Activated CD8-positive, alpha-beta memory T cell treated with anti-CD3 and anti-CD28 coated beads for 36 hours (primary cell): ENCODE measurements around the gene KRTAP1-4. TPM values are rescaled to one million over a fixed set of nuclear protein-coding genes. Genes with fewer than 3 reads are reported as not detected.
"Not testable (repeated sequence)": the region's sequence is repeated elsewhere in the genome, so short reads cannot be mapped to it uniquely, and the experiment has no call there.

Source experiments
- CTCF ChIA-PET: fragments of 350-600 bp; sonication (Branson Sonifier 250); formaldehyde crosslinking; loops from one replicate; lab custom pipeline; 2021; ENCODE audit warnings: antibody characterized with exemption; lab: Charles Lee
- POLR2A ChIA-PET: fragments of 350-600 bp; sonication (Branson Sonifier 250); formaldehyde crosslinking; loops from one replicate; lab custom pipeline; 2021; ENCODE audit warnings: antibody characterized with exemption; lab: Charles Lee
- total RNA-seq, 2 experiments: library from RNA; stranded (reverse); gene quantifications; one replicate each; pipeline ENCODE4 v1.2.3, GENCODE V29; 2021

Gene KRTAP1-4
- total RNA-seq, 2 experiments from 2014 or later: not detected

DNA sequence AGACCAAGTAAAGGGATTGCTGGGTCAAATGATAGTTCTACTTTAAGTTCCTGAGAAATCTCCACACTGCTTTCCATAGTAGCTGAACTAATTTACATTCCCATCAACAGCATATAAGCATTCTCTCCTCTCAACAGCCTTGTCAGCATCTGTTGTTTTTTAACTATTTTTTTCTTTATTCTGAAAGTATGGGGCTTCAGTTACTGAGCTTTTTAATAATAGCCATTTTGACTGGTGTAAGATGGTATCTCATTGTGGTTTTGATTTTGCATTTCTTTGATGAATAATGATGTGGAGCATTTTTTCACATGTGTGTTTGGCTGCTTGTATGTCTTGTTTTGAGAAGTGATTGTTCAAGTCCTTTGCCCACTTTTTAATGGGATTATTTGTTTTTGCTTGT, 22.6 kb upstream of the KRTAP1-4 start:
- ChIA-PET CTCF (no interaction called here), POLR2A (no interaction called here)

DNA sequence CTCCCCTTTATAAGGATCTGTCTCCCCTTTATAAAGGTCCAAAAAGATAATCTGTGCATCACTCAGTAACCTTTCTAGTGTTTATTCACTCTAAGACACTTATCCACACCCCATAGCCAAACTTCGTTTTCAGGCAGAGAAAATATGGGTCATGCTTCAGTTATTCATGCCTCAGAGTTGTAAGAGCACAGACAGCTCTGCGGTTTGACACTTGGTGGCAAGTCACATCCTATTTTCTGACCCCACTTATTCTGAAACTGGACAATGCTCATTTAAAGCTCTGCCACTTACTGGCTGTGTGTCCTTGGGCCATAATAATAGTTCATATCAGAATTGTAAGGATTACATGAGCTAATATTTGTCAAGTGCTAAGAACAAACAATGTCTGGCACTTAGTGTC, 19.1 kb upstream of the KRTAP1-4 start:
- CTCF ChIA-PET: no interaction called here
- POLR2A ChIA-PET: no interaction called here

DNA sequence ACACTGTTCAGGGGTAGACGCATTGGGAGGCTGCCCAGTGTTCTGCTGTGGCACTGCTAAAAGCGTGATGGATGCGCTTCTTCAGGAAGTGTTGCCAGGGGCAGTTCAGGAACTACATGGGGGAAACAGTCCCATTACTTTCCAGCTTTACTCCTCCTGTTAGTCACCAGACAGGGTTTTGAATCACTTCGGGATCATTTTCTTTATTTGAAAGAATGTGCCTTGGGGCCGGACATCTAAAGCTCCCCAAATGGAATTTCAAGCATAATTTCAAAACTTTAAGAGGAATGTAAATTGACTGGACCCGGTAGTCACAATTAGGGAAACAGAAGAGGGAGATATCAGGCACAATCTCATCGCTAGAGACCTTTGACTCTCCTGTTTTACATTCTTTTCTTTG, 18.4 kb upstream of the KRTAP1-4 start:
- CTCF ChIA-PET: no interaction called here

DNA sequence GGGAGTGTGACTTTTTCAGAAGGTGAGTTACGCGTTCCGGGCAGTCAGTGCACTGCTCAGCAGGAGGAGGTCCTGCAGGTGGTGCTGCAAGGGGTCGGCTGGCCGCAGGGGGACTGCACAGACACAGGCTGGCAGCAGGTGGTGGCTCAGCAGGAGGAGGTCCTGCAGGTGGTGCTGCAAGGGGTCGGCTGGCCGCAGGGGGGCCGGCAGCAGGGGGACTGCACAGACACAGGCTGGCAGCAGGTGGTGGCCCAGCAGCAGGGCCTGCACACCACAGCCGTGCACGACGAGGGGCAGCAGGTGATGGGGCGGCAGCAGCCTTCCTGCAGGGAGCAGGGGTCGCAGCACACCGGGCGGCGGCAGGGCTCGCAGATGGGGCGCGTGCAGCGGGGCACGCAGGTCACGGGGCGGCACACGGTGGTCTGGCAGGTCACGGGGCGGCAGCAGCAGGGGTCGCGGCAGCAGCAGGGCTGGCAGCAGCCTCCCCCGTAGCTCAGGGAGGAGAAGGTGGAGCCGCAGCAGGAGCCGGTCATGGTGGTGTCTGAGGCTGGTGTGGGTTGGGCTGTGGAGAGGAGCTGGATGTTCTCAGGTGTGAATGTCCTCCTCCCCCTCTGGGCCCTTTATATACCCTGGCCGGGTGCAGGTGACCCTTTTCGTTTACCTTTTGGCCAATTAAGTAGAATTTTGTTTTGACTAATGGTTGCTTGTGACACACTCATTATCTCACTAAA, 16.9 kb upstream of the KRTAP1-4 start, which contains the start of gene KRTAP2-1:
Gene KRTAP2-1, minus strand, starts transcription at position 582 of the 731 bp plus-strand sequence. Its CDS starts 49 bp downstream, at position 533.
- CTCF ChIA-PET, POLR2A ChIA-PET: not testable (repeated sequence)

More for the DNA sequence above, 18.4 kb upstream of the KRTAP1-4 start:
- POLR2A ChIA-PET: no interaction called here

DNA sequence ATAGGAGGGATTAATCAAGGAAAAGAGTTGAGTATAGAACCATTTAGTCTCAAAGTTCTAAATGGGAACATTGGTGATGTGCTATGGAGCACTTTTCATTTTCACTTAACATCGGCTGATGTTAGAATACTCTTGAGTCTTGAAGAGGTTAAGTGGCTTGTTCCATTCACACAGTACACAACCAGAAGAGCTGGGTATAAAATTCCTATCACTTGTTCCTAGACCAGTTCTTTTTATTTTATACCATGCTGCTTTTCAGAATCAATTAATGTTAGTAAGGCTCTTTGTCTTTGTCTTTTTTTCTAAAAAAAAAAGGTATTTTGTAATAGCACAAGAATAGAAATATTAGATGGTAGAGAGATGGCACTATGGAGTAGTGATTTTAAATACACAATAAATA, 13.0 kb upstream of the KRTAP1-4 start:
- POLR2A ChIA-PET: no interaction called here
- CTCF ChIA-PET: no interaction called here

DNA sequence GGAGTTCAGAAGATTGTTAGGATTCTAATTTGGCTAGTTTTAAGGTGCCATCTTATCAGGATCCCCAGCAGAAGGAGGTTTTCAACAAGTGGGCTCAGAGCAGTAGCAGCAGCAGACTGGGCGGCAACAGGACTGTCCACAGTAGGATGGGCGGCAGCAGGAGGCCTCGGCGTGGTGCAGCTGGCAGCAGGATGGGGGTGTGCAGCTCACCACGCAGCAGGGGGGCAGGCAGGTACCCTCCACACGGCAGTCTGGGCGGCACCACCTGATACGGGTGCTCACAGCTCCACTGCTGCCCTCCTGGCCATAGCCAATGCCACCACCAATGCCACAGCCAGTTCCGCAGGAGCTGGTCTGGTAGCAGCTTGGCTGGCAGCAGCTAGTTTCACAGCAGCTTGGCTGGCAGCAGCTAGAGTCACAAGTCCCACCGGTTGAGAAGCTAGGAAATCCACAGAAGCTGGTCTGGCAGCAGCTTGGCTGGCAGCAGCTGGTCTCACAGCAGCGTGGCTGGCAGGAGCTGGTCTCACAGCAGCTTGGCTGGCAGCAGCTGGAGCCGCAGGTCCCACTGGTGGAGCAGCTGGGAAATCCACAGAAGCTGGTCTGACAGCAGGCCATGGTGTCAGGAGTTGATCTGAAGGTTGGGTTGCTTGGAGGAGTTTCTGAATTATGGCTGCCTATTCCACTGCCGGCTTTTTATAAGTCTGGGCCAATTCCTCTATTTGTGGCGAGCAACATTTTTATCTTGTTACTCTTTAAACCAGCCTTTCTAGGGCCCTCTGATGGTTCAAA, 11.0 kb upstream of the KRTAP1-4 start, which contains the start of gene KRTAP1-1:
Gene KRTAP1-1, minus strand, starts transcription at position 668 of the 789 bp plus-strand sequence. Its CDS starts 53 bp downstream, at position 615.
- POLR2A ChIA-PET, CTCF ChIA-PET: not testable (repeated sequence)

DNA sequence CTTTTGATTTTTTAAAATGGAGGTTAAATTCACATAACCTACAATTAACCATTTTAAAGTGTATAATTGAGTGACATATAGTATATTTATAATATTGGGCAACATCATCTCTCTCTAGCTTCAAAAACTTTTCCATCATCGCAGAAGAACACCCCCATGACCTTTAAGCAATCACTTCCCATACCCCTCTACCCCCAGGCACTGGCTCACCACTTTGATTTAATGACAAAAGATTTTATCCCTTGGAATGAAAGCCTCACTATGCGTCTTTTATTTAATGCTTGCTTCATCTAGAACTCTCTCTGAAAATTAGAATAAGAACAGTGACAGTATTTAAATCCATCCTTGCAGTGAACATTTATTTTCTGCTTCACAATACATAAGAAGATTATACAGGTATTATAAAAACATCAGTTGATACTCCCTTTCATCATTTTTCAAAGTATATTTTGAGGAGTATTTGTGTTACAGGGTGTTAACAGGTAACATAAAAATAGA, 7.9 kb upstream of the KRTAP1-4 start:
- ChIA-PET CTCF (no interaction called here), POLR2A (no interaction called here)

DNA sequence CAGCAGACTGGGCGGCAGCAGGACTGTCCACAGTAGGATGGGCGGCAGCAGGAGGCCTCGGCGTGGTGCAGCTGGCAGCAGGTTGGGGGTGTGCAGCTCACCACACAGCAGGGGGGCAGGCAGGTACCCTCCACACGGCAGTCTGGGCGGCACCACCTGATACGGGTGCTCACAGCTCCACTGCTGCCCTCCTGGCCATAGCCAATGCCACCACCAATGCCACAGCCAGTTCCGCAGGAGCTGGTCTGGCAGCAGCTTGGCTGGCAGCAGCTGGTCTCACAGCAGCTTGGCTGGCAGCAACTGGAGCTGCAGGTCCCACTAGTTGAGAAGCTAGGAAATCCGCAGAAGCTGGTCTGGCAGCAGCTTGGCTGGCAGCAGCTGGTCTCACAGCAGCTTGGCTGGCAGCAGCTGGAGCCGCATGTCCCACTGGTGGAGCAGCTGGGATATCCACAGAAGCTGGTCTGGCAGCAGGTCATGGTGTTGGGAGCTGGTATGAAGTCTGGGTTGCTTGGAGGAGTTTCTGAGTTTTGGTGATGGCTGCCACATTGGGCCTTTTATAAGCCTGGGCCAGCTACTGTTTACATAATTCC, 4.4 kb upstream of the KRTAP1-4 start, which contains the start of gene KRTAP1-3:
Gene KRTAP1-3, minus strand, starts transcription at position 529 of the 590 bp plus-strand sequence. Its CDS starts 53 bp downstream, at position 476.
- POLR2A ChIA-PET, CTCF ChIA-PET: not testable (repeated sequence)

DNA sequence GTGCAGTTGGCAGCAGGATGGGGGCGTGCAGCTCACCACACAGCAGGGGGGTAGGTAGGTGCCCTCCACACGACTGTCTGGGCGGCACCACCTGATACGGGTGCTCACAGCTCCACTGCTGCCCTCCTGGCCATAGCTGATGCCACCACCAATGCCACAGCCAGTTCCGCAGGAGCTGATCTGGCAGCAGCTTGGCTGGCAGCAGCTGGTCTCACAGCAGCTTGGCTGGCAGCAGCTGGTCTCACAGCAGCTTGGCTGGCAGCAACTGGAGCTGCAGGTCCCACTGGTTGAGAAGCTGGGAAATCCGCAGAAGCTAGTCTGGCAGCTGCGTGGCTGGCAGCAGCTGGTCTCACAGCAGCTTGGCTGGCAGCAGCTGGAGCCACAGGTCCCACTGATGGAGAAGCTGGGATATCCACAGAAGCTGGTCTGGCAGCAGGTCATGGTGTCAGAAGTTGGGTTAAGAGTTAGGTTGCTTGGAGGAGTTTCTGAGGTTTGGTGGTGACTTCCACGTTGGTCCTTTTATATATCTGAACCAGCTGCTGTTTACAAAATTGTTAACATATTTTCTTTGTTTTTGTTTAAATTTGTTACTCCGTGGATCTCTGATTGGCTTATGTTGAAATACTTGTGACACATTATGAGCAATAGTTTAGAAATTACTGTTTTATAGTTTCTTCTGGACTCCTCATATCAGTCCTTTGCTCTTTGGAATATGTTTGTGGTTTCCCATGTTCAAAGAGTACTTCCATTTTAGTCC, 3.1 kb downstream of the KRTAP1-4 start, which contains the start of gene KRTAP1-5:
Gene KRTAP1-5, minus strand, starts transcription at position 494 of the 757 bp plus-strand sequence. Its CDS starts 53 bp downstream, at position 441.
- POLR2A ChIA-PET: no interaction called here
- CTCF ChIA-PET: interaction anchor here (0.7 kb wide), 1 partner anchor 18 kb away, joined by 3 read pairs; the partner anchor contains the start of gene KRTAP3-1

DNA sequence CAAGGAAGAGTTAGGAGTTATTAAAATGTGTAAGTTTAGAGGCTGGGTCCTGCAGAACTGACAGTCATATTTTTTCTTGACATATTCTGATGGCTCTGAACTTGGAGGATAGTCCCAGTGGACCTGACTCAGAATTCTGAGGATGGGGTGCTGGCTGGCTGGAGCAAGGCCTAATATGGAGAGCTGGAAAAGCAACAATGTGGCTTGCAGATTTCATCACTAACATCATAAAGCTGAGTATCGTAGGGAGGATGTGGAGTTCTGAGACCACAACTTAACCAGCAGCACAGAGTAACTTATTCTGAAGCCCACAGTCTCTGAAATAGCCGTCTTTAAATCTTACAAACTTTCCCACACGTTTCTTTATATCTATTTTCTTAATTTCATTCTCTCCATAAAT, 5.3 kb downstream of the KRTAP1-4 start:
- CTCF ChIA-PET: no interaction called here
- POLR2A ChIA-PET: no interaction called here

DNA sequence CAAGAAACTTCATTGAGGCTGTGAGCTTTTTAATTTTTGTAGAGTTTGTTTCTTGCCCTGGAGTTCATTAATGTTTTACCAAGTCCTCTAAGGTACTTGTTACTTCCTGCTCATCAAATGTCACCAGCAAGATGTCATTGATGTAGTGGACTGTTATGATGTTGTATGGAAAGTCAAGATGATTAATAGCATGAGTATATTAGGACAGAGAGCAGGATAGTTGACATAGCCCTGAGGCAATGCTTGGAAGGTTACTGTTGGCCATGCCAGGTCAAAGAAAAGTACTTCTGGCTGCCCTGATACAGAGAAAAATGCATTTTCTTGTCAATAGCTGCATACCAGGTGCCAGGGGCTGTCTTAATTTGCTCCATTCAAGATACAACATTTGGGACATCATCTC, 9.7 kb downstream of the KRTAP1-4 start:
- ChIA-PET CTCF (interaction anchor here (1.3 kb wide), 1 partner anchor 9 kb away, joined by 3 read pairs; no protein-coding TSS in a partner anchor), POLR2A (no interaction called here)

DNA sequence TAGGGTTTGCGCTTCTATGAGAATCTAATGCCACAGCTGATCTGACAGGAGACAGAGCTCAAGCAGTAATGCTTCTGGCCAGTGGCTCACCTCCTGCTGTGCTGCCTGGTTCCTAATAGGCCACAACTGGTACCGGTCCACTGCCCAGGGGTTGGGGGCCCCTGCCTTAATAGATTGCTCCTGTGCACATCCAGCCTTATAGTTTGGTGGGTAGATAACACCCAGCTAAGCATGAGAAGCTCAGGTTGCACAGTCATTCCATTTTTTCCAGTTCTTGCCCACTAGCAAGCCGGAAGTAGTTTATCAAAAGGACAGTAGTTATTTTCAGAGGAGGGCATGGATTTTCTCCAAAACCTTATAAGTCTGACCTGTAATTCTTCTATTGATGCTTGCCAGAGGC, 10.6 kb downstream of the KRTAP1-4 start:
- ChIA-PET POLR2A (no interaction called here), CTCF (no interaction called here)

DNA sequence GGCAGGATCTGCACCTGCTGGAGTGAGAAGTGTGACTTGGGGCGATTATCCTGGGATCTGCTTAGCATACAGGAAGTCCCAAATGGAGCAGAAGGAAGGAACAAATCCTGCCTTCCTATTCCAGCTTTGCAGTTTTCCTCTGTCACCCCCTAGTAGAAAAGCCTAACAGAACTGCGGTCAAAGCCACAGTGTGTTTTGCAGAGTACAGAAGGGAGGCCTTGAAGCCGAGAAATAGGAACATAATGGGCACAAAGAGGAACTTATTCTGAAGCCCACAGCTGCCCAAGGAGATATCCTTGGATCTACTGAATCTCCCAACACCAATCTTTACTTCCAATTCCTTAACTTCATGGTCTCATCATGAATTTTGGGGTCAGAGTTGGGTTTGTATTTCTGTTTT, 11.5 kb downstream of the KRTAP1-4 start:
- ChIA-PET POLR2A (no interaction called here), CTCF (no interaction called here)

DNA sequence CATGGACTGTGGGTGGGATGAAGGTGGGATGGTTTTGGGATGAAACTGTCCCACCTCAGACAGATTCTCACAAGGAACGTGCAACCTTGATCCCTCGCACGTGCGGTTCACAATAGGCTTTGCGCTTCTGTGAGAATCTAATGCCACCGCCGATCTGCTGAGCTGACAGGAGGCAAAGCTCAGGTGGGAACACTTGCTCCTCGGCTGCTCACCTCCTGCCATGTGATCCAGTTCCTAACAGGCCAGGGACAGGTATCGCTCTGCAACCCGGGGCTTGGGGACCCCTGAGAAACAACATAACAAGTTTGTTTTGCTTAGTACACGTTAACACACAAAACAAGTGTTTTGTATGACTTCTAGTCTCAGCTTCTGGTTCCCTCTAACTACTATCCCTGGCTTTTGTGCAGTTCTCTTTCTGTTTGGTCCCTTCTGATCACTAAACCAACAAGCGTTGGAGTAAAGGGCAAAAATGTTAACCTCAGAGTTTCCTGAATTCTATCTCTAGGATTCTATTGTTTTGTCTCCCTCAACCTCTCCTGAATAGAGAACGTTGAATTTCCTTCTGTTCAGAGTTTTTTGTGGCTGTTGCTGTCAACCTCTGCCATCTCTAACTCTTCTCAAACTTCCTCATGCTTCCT, 13.3 kb downstream of the KRTAP1-4 start:
- POLR2A ChIA-PET: no interaction called here
- CTCF ChIA-PET: interaction anchor here (0.5 kb wide), 1 partner anchor 88 kb away, joined by 3 read pairs; no protein-coding TSS in a partner anchor

DNA sequence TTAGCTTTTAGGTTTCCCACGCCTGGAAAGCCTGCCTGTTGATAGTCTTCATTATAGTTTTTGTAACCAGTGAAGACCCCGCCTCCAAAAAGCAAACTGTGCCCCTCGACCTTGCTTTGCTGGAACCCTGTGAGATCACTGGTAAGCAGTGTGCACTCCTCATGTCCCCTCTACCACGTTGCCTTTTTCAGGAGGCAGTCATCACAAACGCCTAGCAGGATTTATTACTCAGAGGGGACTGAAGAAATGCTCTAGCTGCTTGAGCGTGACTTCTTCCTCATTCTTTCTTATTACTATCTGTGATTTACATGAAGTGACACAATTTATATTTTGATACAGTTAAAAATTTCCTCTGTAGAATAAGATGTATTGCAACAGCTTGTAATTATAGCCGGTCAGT, 14.5 kb downstream of the KRTAP1-4 start:
- ChIA-PET POLR2A (no interaction called here), CTCF (no interaction called here)

DNA sequence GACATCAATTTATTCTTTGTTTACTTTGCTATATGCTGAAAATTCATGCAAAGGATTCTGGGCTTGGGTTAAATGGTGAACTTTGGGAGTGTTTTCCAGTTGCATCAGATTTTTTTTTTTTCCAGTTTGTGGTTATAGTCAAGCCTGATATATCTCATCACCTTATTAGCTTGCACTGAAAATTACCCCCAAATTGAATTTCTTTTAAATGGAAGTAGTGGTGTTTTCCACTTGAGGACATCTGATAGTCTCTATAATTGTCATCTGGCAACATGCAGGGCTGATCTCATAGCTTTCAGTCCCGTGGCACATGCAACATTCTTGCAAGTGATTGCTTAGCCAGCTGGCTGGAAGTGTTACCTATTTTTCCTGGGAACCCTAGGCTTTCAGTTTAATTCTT, 16.4 kb downstream of the KRTAP1-4 start:
- ChIA-PET CTCF (no interaction called here), POLR2A (no interaction called here)

DNA sequence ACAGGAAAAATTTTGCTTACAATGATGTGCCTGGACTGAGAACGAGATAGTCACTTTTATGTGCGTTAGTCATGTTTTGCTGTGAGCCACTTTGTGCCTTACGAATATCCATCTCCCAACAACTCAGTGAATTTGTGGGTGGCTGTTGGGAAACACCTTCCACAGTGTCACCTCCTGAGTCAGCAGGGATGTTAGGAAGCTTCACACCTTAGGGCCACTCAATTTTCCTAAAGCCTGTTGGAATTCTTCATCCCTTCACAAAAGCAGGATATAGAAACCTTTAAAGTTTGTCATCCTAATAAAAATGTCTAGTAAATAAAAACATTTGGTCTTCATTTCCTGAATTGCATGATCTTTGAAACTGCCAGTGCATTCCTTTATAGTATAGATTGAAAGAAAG, 16.8 kb downstream of the KRTAP1-4 start:
- POLR2A ChIA-PET: no interaction called here

DNA sequence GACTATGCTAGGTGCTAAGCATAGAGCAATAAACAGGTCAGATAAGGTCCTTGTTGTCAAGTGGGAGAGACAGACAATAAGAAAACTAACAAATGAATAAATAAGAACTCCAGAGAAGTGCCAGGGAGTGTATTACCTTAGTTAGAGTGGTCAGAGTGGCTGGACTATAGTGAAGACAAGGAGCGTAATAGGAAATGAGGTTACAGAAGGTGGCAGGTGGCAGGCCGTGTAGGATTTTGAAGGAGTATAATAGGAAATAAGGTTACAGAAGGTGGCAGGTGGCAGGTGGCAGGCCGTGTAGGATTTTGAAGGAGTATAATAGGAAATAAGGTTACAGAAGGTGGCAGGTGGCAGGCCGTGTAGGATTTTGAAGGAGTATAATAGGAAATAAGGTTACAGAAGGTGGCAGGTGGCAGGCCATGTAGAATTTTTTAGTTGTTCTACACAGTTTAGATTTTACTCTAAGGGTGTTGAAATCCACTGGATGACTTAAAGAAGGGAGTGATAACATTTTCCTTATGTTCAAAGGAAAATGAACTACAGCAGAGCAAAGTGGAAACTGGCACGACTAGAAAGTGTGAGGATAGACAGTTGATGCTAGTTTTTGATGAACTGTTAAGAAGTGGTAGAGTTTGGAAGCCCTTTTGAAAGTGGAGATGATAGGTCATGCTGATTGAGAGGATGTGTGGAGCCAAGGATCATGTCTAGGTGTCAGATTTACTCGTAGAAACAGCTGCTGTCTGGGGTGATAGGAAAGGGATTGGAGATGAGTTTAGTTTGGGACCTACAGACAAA, 17.5 kb downstream of the KRTAP1-4 start:
- POLR2A ChIA-PET: no interaction called here
- CTCF ChIA-PET: no interaction called here

More for the DNA sequence above, 16.8 kb downstream of the KRTAP1-4 start:
- CTCF ChIA-PET: no interaction called here
